Sigmoid colon (tissue), 4 donors: ENCODE data around the gene EYA3.

Experiments used
- POLR2A ChIP-seq, 2 donors: fragments of 450-650 bp; IDR thresholded peaks; one replicate each; pipeline ENCODE4 v1.6.1; 2016; ENCODE audit warnings: antibody characterized with exemption in 2 of 2, mild to moderate bottlenecking in 2 of 2, moderate library complexity in 2 of 2
- POLR2AphosphoS5 ChIP-seq, 4 donors: sonication (generic); formaldehyde crosslinking; IDR thresholded peaks; one replicate each; pipeline ENCODE4 v1.6.1; 2017; ENCODE audit warnings: antibody characterized with exemption in 4 of 4
- TF ChIP-seq, protein P1 (sequence below), 4 experiments: fragments of 450-650 bp in 3 of 4; fragments of 200-600 bp in 1 of 4; IDR thresholded peaks; one replicate each; pipeline ENCODE4 v1.5.1; 2016 to 2019; ENCODE audit warnings: antibody characterized with exemption in 4 of 4, mild to moderate bottlenecking in 3 of 4, moderate library complexity in 2 of 4

- TF ChIP-seq, protein P1, sequence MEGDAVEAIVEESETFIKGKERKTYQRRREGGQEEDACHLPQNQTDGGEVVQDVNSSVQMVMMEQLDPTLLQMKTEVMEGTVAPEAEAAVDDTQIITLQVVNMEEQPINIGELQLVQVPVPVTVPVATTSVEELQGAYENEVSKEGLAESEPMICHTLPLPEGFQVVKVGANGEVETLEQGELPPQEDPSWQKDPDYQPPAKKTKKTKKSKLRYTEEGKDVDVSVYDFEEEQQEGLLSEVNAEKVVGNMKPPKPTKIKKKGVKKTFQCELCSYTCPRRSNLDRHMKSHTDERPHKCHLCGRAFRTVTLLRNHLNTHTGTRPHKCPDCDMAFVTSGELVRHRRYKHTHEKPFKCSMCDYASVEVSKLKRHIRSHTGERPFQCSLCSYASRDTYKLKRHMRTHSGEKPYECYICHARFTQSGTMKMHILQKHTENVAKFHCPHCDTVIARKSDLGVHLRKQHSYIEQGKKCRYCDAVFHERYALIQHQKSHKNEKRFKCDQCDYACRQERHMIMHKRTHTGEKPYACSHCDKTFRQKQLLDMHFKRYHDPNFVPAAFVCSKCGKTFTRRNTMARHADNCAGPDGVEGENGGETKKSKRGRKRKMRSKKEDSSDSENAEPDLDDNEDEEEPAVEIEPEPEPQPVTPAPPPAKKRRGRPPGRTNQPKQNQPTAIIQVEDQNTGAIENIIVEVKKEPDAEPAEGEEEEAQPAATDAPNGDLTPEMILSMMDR (IDR thresholded peaks at IDR 0.05), result no peak
- TF ChIP-seq POLR2A (IDR thresholded peaks at IDR 0.05), result no peak
- no peak for TF ChIP-seq POLR2AphosphoS5 (IDR thresholded peaks at IDR 0.05)
Observed at GRCh38 chr1:28037946-28038345, 50.5 kb downstream of the EYA3 start.
